ENCODE data around the gene NFATC1. TPM values are rescaled to one million over a fixed set of nuclear protein-coding genes. Genes with fewer than 3 reads are reported as not detected.
A peak's percentile ranks its signal among the peaks of the same experiment; 100 is the strongest.

NFATC1 gene
- total RNA-seq, 1 donor from 2014 or later = 18.3 TPM

- no peak for TF ChIP-seq CTCF (IDR thresholded peaks at IDR 0.05; ENCODE audit: borderline replicate concordance)
- no peaks in the 10 kb centered on the region for H3K36me3 ChIP-seq
- no peak overlapping the region for H3K27ac ChIP-seq (replicated peaks)
- intact Hi-C loops (cut with micrococcal nuclease) = no loop called here
- no peak overlapping the region for H3K4me3 ChIP-seq
- peaks cover 40% of the 10 kb centered on the region for H3K27me3 ChIP-seq (ENCODE audit: low read depth)
- peaks cover 35% of the 10 kb centered on the region for H3K4me1 ChIP-seq
- no peaks in the 10 kb centered on the region for H3K9me3 ChIP-seq (replicated peaks)
- DNase-seq = no peak
These were observed 3.5 kb upstream of the NFATC1 start for GRCh38 chr18:79392226-79392625.

GRCh38 chr18:79393181-79393634 lies 2.5 kb upstream of the NFATC1 start:
- Histone ChIP-seq H3K27me3 (ENCODE audit: low read depth) (peaks cover 30% of the 10 kb centered on the region), H3K4me3 (peak overlapping the region; percentile 80), H3K36me3 (no peaks in the 10 kb centered on the region), H3K27ac (replicated peaks) (peak overlapping the region; percentile 98), H3K4me1 (peaks cover 37% of the 10 kb centered on the region), H3K9me3 (replicated peaks) (no peaks in the 10 kb centered on the region)
- TF ChIP-seq CTCF (IDR thresholded peaks at IDR 0.05; ENCODE audit: borderline replicate concordance) = no peak
- no peak for DNase-seq
- intact Hi-C loops (cut with micrococcal nuclease) = no loop called here

- peaks cover 23% of the 10 kb centered on the region for H3K27me3 ChIP-seq (ENCODE audit: low read depth)
- no peak for TF ChIP-seq CTCF (IDR thresholded peaks at IDR 0.05; ENCODE audit: borderline replicate concordance)
- DNase-seq = peak; percentile 96
- intact Hi-C loops (cut with micrococcal nuclease) = no loop called here
- H3K4me3 ChIP-seq = peak overlapping the region; percentile 80
- no peaks in the 10 kb centered on the region for H3K36me3 ChIP-seq
- peaks cover 38% of the 10 kb centered on the region for H3K4me1 ChIP-seq
- peak overlapping the region; percentile 98 for H3K27ac ChIP-seq (replicated peaks)
- H3K9me3 ChIP-seq (replicated peaks) = no peaks in the 10 kb centered on the region
These were observed 1.8 kb upstream of the NFATC1 start for GRCh38 chr18:79393635-79394533.

- Histone ChIP-seq H3K4me3 (peak overlapping the region; percentile 80), H3K9me3 (replicated peaks) (no peaks in the 10 kb centered on the region), H3K4me1 (peaks cover 47% of the 10 kb centered on the region), H3K27me3 (ENCODE audit: low read depth) (peaks cover 15% of the 10 kb centered on the region), H3K27ac (replicated peaks) (peak overlapping the region; percentile 98), H3K36me3 (no peaks in the 10 kb centered on the region)
- TF ChIP-seq CTCF (IDR thresholded peaks at IDR 0.05; ENCODE audit: borderline replicate concordance) = no peak
- no peak for DNase-seq
- intact Hi-C loops (cut with micrococcal nuclease) = loop anchor here (5.0 kb wide), 1 partner anchor 68 kb away; no protein-coding TSS in a partner anchor
These were observed 1.0 kb upstream of the NFATC1 start for GRCh38 chr18:79394534-79395307.

GRCh38 chr18:79395308-79395640 lies 456 bp upstream of the NFATC1 start:
- H3K27me3 ChIP-seq (ENCODE audit: low read depth) = peaks cover 12% of the 10 kb centered on the region
- DNase-seq = no peak
- H3K36me3 ChIP-seq = no peaks in the 10 kb centered on the region
- intact Hi-C loops (cut with micrococcal nuclease) = loop anchor here (5.0 kb wide), 1 partner anchor 67 kb away; no protein-coding TSS in a partner anchor
- H3K4me3 ChIP-seq = peak overlapping the region; percentile 80
- H3K9me3 ChIP-seq (replicated peaks) = no peaks in the 10 kb centered on the region
- peaks cover 51% of the 10 kb centered on the region for H3K4me1 ChIP-seq
- TF ChIP-seq CTCF (IDR thresholded peaks at IDR 0.05; ENCODE audit: borderline replicate concordance) = no peak
- peak overlapping the region; percentile 98 for H3K27ac ChIP-seq (replicated peaks)

All from left ventricle myocardium inferior (tissue), 1 donor.